HG03025 (cell line): ENCODE results near the gene LCN15.

Experiments
- ATAC-seq: cut with Tn5 transposase; IDR thresholded peaks from one replicate; pipeline ENCODE4 v1.9.1; 2021; ENCODE audit warnings: mild to moderate bottlenecking, moderate library complexity; ENCODE audit not compliant: unreplicated experiment, low FRiP score

The LCN15 gene

DNA sequence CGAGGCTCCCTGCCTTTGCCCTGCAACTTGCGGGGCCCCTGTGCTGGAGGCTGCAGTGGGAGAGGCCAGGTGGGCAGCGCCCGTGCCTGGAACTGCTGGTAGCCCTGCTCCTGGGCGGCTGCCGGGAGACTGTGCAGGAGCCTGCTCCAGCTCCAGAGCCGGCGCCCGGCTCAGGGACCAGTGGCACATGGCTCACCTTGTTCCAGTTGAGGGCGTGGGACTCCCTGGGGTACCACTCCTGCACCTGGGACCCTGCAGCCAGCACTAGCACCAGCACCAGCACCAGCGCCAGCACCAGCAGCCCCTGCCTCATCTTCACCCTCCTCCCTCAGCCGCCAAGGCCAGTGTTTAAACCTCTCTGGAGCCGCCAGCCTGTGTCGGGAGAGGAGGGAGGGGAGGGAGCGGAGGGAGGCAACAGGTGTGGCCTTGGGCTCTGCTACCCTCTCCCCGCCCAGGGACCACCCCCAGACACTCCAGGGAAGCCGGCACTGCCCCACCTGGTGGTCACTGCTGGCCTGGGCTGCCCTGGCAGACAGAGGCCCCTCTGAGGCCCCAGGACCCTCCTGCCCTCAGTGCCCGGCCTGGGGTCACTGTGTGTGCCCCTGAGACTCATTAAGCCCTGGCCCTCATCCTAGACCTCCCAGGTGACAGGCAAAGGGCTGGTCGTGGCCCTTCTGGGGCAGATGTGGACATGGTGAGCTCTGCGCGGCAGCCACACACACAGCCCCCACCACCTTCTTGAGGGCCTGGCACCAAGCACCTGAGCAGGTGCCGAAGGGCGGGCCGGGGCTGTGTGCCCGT is 21.5 kb downstream of the LCN15 start, which contains the start of gene LCN10:
Gene LCN10, minus strand, starts transcription at position 350 of the 801 bp plus-strand sequence. Its CDS starts 37 bp downstream, at position 313.
- ATAC-seq = no peak

DNA sequence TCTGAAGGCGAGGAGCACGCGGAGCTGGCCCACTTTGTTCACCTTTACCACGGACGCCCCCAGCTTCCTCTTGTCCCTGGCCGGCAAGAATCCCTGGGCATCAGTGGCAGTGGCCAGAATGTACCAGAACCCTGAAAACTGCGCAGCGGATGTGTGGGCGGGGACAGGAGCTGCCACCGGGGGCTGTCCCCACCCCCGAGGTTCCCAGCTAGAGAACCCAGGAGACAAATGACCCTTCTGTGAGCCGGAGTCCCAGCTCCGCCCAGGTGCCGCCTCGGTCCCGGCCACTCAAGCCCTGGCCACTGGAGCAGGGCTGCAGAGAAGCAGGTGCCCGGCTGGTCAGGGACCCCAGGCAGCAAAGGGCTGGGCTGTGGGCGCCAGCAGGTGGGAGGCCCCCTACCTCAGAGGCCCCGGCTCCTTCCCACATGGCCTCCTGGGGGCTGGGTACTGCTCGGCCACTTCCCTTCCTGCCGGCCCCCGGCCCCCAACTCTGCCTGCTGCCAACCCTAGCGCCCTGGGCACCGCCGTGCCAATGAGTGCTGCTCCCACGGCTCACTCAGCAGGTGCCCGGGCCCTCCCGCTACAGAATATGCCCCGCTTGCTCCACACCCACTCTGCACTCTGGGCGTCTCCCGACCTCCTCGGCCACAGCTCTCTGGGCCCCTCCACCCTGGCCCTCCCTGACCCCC is 22.3 kb downstream of the LCN15 start:
- no peak for ATAC-seq

DNA sequence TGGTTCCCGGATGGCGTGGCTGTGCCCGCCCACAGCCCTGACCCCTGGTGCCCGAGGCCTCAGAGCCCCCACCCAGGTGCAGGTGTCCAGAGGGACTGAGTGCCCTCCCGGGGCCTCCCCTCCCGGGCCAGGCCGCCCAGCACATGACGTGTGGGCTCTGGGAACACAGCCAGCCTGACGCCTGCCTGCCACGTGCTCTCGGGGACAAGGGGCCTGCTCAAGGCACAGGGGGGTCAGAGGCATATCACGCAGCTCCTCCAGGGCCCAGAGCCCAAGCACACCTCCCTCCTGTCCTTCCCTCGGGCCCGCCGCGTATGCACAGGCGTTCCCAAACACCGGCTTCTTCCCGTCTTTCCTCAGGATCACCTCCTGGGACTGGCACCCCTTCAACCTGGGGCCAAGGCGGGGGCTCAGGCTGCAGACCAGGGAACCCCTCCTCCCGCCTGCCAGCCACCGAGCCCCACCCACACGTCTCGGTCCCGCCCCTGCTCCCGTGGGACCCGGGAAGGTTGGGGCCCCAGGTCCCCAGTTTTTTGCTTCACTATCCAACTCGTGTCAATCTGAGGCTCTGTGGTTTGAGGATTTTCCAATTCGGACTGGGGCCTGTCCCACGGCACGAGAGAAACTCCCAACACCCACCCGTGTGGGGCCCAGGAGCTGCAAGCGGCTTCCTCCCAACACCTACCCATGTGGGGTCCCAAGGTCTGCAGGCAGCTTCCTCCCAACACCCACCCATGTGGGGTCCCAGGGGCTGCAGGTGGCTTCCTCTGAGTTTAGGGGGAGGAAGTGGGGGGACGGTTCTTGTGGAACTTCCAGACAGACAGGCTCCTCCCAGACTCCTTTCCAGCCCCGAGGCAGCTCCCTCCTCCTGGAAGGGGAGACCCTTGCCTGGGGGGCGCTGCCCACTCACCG is 23.1 kb downstream of the LCN15 start:
- no peak for ATAC-seq

DNA sequence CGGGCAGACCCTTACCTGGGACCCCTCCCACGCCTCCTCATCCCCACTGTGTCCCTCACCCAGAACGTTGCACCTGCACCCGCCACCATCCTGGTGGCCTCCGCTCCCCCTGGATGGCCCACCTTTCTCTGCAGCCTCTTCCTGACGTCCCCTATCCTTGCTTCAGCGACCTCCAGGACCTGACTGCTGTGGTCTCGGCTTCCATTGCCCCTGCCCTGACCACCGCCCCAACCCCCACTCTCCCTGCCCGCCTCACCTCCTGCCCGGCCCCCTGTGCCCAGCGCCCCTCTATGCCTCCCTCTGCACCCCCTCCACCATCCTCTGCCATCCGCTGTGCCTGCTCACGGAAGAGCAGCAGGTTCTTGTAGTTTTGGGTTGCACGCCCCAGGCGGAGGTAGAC is 23.8 kb downstream of the LCN15 start:
- ATAC-seq = no peak

DNA sequence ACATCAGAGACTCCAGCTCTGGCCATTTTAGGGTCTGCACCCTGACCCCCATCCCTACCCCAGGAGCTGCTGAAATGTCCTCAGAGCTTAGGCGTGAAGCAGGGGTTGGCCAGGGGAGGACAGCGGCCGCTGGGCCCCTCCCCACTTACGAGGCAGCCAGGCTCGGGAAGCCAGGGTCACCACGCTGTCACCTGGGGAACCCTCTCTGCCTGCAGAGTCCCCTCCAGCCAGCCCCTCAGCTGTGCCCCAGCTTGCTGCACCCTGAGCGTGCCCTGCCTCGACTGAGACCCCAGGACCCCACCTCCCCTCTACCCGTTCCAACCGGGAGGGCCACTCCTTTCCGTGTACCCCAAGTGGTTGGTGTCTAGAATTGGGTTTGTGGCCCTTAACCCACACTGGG is 24.2 kb downstream of the LCN15 start:
- no peak for ATAC-seq

DNA sequence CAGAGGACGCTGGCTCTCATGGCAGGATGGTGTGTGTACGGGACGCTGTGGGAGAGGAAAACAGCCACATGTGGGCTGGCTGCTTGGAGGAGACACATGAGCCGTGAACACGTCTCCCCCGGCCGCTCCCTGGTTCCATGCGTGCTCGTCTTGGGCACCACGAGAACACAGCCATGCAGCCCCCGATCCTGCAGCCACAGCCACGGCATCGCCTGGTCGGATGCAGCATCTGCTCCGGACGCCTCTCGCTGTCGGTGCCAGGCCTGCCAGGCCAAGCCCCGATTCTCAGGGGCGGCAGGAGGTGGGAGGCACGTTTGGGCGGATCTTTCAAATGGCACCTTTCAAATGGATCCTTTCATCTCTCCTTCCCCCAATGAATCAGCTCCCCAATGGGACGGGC is 24.8 kb downstream of the LCN15 start:
- ATAC-seq = no peak

DNA sequence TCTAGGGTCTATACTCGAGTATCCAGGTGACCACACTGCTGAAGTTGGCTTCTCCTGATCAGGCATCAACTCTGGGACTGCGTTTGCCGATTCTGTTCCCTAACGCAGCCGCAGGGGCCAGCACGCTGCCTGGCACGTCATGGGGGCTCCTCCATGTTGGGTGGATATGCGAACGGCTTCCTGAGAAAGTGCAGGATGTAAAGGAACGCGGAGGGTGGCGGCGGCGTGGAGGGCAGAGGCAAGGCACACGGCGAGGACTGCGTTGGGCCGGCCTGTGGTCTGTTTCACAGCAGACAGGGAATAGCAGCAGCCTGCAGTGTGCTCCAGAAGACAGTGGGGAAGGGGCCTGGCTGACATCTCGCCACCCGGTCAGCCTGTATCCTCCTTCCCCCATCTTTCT is 25.4 kb downstream of the LCN15 start:
- no peak for ATAC-seq

DNA sequence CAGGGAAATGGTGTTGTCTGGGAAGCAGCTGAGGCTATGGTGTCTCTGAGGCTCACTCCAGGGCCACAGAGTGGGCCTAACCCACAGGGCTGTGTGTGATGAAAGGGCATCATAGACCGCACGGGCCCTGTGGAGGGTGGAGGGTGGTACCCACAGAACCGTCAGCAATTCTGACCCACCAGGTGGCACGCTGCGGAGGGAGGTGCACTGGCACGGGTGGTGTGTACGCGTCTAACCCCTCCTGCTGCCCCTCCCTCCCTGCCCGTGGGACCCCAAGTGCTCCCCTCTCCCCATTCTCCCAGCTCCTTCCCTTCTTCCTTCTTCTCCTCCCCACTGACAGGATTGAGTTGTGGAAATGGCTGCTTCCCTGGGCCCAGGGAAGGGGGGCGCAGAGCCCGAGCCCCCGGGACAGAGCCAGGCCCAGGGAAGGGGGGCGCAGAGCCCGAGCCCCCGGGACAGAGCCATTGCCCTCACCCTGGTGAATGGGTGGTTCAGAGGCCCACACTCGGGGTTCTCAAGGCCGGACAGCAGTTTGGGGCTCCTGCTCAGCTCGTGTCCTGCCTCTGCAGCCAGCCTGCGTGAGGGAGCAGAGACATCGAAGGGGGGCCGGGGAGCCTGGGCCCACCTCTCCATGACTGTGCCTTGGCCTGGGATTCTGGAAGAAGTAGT is 28.4 kb downstream of the LCN15 start:
- no peak for ATAC-seq

DNA sequence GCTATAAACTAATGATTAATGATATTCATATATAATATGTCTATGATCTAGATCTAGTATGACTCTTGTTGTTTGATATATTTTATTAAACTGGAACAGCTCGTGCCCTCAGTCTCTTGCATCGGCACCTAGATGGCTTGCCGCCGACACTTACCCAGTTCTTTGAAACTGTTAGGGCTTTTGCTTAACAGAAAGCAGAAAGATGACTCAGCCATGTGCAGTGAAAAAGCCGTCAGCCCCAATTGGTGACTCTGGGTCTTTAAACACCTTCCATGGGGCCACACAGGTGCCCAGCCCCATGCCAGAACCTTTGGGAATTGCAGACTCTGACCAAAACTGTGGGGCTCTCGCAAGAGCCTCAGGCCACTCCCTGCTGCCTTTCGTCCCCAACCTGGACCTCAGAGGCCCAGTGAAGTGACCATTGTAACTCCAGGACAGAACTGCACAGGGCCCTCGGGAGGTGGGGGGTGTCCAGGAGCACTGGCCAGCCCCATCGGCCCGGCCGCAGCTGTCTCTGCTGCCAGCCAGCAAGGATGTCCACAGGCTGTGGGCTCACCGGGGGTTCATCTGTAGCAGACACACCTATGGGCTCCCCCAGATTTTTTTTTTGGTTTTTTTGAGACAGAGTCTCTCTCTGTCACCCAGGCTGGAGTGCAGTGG is 29.4 kb downstream of the LCN15 start:
- ATAC-seq = no peak

DNA sequence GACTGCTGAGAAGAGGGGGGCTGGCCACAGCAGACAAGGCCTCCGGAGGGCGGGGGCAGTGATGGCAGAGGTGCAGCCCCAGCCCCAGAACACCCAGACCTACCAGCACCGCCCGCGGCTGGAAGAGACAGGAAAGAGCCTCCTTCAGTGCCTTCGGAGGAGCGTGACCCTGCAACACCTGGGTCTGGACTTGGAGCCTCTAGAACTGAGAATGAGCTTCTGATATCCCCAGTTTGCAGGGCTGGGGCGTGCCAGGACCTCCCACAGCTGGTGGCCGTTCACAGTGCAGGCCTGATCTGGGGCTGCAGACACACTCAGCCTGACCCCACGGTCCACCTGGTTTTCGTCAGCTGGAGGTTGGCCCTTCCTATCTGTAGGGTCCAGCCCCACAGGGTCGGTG is 30.7 kb downstream of the LCN15 start:
- ATAC-seq = no peak

DNA sequence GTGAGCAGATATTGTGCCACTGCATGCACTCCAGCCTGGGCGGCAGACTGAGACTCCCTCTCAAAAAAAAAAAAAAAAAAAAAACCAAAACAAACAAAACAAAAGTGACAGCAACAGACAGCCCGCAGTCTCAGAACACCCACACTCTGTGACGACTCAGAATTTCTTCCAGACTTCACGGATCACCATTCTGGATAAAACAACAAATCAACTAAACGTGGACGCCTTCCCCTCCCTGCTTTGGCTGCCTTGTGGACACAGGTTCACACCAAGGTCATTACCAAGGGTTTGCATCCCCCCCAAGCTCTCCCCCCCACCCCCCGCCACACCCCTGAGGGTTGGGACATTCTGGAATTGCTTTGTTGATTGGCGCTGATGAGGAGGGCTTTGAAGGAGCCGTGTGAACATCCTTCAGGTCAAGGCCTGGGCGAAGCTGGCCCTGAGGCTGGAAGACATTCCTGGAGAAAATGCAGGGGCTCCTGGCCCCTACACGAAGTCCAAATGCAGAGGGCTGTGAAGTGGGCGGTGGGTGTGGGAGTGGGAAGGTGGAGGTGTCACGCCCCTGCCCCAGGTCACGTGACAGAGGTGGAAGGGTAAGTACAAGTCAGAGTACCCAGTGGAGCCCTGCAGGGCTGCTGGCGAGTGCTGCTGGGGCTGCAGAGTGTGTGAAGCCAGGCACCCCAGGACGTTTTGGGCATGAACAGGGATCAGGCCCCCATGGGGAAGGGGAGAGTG is 31.7 kb downstream of the LCN15 start:
- ATAC-seq = no peak

DNA sequence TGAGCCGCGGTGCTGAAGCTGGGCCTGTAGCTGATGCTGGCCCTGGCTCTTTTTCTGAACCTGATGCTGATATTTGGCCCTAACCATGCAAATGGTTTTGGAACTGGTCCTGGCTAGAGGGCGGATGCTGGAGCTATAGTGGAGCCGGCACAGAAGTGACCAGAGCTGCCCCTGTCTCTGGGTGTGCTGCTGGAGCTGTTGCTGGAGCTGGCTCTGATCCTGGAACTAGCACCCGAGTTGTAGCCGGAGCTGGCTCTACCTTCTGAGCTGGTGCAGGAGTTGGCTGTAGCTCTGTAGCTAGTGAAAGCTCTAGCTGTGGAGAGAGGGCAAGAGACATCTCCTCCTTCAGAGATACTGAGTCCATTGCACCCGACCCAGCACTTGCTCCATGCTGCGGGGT is 34.4 kb downstream of the LCN15 start:
- no peak for ATAC-seq

DNA sequence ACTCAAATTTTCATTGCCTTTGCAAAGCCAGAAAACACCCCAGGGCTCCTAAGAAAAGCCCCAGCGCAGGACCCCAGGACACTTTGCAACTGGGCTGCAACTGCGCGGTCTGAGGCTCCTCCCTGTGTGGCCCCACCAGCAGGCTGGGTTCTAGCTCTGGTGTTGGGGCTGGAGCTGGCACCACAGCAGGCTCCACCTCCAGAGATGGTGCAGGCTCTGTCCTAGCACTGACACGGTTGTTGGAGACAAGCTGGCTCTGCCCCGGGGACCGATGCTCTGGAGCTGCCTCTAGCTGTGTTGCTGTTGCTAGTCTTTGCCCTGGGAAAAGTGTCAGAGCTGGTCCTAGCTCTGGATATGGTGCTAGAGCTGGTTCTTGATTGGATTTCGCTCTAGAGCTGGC is 35.2 kb downstream of the LCN15 start:
- no peak for ATAC-seq

DNA sequence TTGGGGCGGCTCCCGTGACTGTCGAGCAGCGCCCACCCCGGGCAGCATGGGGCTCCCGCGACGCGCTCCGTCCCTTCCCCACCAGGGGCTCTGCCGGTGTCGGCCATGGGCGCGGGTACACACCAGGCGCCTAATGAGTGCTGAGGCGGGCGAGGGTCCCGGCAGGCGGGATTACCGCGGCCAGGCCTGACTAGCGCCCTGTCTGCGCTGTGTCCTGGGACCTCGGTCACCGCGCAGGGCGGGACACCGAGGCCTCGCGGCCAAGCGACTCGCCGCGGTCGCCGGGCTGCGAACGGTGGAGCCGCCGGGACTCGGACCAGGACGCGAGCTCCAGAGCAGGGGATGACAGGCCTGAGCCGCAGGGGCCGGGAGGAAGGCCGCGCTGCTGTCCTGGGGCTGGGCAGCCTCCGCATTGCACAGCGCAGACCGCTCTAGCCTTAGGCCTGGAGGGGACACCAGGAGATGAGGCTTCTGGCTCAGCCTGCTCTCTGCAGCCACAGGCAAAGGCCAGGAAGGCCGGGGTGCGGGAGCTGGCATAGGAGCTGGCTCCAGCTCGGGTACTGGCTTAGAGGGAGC is 35.7 kb downstream of the LCN15 start:
- ATAC-seq = peak; percentile 22

DNA sequence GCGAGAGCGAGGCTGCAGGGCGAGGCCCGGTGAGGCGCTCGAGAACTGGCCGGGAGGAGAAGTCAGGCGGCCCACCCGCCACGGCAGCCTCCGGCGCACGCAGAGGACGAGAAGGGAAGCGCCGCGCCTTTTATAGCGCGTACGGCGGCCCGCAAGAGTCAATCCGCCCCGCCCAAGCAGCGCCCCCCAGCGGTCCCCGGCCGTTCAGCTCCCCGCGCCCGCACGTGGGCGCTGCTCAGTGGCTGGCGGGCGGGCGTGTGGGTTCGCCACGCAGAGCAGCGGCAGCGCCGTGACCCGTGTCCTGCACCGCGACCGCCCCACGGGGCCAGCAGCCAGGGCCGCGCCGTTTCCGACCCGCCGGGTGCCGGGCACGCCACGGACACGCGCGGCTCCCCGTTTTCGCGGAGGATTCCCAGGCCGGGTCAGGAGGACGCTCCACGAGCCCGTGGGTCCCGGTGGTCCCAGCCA is 36.2 kb downstream of the LCN15 start:
- peak; percentile 45 for ATAC-seq

DNA sequence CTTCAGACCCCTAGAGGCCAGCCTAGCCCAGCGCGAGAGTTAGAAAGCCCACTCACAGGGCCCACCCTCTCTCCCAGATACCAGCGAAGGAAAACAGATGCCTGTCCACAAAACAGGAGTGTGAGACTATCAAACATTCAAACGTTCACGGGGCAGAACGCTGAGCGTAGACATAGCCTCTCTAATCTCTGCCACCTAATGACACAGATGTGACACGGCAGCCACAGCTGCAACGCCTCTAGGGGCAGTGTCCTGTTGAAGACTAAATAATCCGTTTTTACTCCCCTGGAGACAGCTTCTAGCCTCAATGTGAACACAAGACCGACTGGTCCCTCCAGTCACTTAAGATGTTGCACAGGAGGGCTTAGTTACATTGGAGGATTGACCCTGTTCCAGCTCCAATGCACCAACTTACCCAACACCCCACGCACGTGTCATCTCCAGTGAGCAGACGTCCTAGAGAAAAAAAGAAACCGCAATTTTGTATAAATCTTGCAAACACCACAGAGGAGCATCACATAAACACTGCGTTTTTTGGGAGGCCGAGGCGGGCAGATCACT is 37.6 kb downstream of the LCN15 start:
- ATAC-seq = no peak

DNA sequence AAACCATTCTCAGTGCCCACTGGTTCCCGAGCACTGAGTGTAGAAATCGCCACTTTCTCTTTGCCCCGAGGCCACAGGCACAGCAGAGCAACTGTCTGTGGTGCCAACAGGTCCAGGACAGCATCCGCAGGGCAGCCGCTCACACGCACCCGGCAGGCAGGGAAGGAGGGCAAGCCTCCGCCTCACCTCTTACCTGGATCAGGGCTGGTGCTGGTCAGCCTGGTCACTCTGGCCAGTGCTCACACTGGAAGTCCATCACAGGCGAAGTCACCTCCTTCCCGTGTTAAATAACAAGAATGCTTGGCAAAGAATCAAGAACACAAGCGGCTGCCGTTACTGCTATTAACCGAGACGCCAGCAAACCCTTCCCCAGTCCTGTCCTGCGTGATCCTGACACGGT is 38.2 kb downstream of the LCN15 start:
- ATAC-seq = no peak

DNA sequence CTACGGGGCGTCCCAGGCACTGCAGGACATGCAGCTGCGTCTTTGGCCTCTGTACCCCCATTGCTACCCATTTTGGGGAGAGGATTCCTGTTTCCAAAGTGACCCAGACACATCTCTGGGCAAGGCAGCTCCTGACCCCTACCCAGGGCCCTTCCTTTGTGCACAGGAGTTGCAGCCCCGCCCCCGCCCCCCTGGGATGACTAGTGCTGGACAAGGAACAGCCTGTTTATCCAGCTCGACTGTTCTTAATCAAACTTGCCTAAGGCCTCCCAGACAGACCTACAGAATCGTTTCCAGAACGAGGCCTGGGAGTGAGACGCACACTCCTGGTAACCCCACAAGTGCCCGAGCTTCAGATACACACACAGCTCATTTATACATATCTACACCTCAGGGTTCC is 38.7 kb downstream of the LCN15 start:
- no peak for ATAC-seq

DNA sequence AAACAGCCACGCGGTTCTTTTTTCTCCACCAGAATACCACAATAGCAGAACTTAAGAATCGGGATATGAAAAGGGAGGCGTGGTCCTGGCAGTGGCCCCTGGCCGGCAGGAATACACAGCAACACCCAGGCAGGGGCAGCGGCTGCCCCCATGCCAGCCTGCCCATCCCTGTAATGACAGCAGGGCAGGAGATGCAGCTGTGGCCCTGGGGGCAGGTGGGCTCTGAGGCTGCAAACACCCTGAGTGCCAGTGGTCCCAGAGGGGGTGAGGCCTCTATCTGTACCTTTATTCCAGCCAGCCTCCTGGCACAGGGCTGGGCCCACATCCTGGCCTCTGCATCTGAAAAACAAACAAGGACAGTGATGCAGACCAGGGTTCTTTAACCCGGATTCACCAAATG is 39.5 kb downstream of the LCN15 start:
- ATAC-seq = no peak
